Parathyroid adenoma (tissue), 2 donors: ENCODE results near the gene KCNJ1.

Experiments
- H2AFZ ChIP-seq: fragments of 300-600 bp; sonication (generic); one replicate; pipeline ENCODE4 v1.7.0; 2017; ENCODE audit warnings: antibody characterized with exemption, mild to moderate bottlenecking
- H3K27ac ChIP-seq: fragments of 300-600 bp; sonication (generic); one replicate; pipeline ENCODE4 v1.7.0; 2017
- H3K27me3 ChIP-seq: fragments of 300-600 bp; sonication (generic); one replicate; pipeline ENCODE4 v1.7.0; 2017; ENCODE audit warnings: low read length; ENCODE audit not compliant: control insufficient read depth, insufficient read depth
- H3K36me3 ChIP-seq: fragments of 300-600 bp; sonication (generic); one replicate; pipeline ENCODE4 v1.7.0; 2017; ENCODE audit warnings: low read length; ENCODE audit not compliant: control insufficient read depth, insufficient read depth
- H3K4me1 ChIP-seq: fragments of 300-600 bp; sonication (generic); one replicate; pipeline ENCODE4 v1.7.0; 2017; ENCODE audit warnings: control low read depth
- H3K4me2 ChIP-seq: fragments of 300-600 bp; sonication (generic); one replicate; pipeline ENCODE4 v1.7.0; 2017; ENCODE audit warnings: low read length
- H3K4me3 ChIP-seq: fragments of 300-600 bp; sonication (generic); one replicate; pipeline ENCODE4 v1.7.0; 2017; ENCODE audit warnings: low read depth, low read length
- H3K79me2 ChIP-seq: fragments of 300-600 bp; sonication (generic); one replicate; pipeline ENCODE4 v1.7.0; 2017; ENCODE audit warnings: control low read depth
- H3K9ac ChIP-seq: fragments of 300-600 bp; sonication (generic); one replicate; pipeline ENCODE4 v1.7.0; 2017; ENCODE audit warnings: mild to moderate bottlenecking
- H3K9me3 ChIP-seq: fragments of 300-600 bp; sonication (generic); one replicate; pipeline ENCODE4 v1.7.0; 2017; ENCODE audit warnings: low read length; ENCODE audit not compliant: control insufficient read depth
- TF ChIP-seq, protein P1 (sequence below): fragments of 300-600 bp; sonication (generic); IDR thresholded peaks from one replicate; pipeline ENCODE4 v1.7.0; 2017; ENCODE audit warnings: antibody characterized with exemption, mild to moderate bottlenecking
- donor health status: primary hyperparathyroidism.

The KCNJ1 gene

DNA sequence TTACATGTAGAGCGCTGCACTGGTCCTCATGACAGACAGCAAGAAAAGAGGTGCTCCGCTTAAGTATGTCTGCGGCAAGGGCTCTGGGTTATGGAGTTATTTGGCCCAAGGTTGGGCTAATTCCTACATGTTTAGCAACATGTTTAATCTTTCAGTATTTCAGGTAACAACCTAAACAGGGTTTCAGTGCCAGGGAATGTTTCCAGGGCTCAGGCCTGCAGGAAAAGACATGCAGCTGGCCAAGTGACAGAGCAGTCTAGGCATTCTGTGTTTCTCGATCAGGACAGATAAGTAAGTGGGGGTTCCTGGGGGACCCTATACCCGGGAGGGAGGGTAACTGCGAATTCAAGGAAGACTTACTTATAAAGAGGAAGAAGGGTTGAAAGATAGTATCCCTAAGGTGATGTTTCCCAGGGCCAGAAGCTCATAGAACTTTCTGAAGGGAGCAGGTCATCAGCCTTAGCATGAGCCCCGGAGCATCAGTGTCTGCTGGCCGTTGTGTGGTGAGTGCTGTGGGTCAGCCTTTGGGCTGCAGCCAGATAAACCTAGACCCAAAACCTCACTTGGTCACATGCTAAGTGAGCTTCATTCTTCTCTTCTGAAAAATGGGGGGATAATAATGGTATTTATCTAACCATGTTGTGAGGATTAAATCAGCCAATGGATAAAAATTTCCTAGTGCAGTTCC, 42.5 kb upstream of the KCNJ1 start:
- H3K36me3 ChIP-seq: no peaks in the 10 kb centered on the region
- H2AFZ ChIP-seq: no peak overlapping the region
- H3K27me3 ChIP-seq: no peaks in the 10 kb centered on the region
- H3K4me3 ChIP-seq: no peak overlapping the region
- H3K79me2 ChIP-seq: no peaks in the 10 kb centered on the region
- no peaks in the 10 kb centered on the region for H3K4me1 ChIP-seq
- TF ChIP-seq, protein P1, sequence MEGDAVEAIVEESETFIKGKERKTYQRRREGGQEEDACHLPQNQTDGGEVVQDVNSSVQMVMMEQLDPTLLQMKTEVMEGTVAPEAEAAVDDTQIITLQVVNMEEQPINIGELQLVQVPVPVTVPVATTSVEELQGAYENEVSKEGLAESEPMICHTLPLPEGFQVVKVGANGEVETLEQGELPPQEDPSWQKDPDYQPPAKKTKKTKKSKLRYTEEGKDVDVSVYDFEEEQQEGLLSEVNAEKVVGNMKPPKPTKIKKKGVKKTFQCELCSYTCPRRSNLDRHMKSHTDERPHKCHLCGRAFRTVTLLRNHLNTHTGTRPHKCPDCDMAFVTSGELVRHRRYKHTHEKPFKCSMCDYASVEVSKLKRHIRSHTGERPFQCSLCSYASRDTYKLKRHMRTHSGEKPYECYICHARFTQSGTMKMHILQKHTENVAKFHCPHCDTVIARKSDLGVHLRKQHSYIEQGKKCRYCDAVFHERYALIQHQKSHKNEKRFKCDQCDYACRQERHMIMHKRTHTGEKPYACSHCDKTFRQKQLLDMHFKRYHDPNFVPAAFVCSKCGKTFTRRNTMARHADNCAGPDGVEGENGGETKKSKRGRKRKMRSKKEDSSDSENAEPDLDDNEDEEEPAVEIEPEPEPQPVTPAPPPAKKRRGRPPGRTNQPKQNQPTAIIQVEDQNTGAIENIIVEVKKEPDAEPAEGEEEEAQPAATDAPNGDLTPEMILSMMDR: no peak
- no peaks in the 10 kb centered on the region for H3K9me3 ChIP-seq
- no peak overlapping the region for H3K27ac ChIP-seq
- no peak overlapping the region for H3K4me2 ChIP-seq
- H3K9ac ChIP-seq: no peak overlapping the region

DNA sequence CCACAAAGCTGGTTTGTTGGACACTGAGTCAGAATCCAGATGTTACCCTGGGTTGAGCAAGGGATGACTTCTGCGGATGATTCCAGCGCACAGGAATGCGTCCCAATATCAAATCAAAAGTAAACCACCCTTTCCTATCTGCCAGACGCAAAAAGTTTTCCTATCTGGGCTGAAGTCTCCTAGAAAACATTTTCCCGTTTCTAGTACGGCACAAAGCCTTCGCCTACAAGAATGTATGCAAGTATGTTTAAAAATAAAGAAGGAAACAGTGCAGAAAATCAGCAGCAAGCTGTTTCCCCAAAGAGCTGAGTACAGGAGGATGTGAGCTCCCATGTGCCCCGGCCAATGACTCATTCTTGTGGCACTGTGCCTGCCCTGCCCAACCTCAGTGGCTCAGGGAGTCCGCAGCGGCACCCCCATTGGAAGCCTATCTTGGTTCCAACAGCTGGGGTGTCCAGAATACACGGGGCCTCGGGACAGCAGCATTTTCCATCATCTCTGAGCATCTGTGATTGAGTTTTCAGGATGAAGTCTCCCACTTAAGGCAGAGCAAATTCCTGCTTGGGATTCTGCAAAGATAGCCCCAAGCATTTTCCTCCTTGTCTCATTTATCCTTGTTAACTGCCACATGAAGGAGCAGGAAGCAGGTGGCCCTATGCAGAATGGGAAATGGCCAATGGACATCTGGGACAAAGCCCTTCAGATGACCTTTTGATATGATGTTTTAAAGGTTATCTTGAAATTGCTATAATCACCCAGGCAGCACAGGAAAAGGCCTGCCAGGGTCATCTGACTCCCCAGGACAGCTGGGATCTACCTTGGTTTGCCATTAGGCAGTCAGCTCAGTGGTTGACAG, 41.5 kb upstream of the KCNJ1 start:
- Histone ChIP-seq H2AFZ (no peak overlapping the region), H3K4me2 (no peak overlapping the region), H3K27ac (no peak overlapping the region), H3K9ac (no peak overlapping the region), H3K27me3 (no peaks in the 10 kb centered on the region), H3K36me3 (no peaks in the 10 kb centered on the region), H3K79me2 (no peaks in the 10 kb centered on the region), H3K4me3 (no peak overlapping the region), H3K4me1 (no peaks in the 10 kb centered on the region), H3K9me3 (no peaks in the 10 kb centered on the region)
- TF ChIP-seq, protein P1: no peak

DNA sequence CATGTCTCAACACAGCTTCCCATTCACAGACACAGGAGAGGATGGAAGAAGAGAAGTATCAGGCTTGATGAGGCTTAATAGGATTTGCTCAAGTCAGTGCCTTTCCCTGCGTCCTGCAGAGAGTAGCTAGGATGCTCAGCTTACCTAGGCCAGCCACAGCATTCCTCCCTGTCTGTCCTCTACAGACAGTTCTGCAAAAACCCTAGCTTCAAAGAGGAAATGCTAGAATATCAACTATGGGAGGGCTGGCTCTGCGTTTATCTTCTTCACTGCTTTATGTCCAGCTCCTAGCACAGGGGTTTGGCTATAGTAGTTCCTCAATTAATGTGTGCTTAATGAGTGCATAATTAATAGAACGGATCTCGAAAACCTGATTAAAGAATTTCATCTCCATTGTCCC, 40.5 kb upstream of the KCNJ1 start:
- no peaks in the 10 kb centered on the region for H3K9me3 ChIP-seq
- no peaks in the 10 kb centered on the region for H3K27me3 ChIP-seq
- H3K79me2 ChIP-seq: no peaks in the 10 kb centered on the region
- TF ChIP-seq, protein P1: no peak
- no peak overlapping the region for H3K4me3 ChIP-seq
- no peaks in the 10 kb centered on the region for H3K36me3 ChIP-seq
- no peak overlapping the region for H3K9ac ChIP-seq
- no peak overlapping the region for H3K27ac ChIP-seq
- no peak overlapping the region for H3K4me2 ChIP-seq
- no peak overlapping the region for H2AFZ ChIP-seq
- no peaks in the 10 kb centered on the region for H3K4me1 ChIP-seq

DNA sequence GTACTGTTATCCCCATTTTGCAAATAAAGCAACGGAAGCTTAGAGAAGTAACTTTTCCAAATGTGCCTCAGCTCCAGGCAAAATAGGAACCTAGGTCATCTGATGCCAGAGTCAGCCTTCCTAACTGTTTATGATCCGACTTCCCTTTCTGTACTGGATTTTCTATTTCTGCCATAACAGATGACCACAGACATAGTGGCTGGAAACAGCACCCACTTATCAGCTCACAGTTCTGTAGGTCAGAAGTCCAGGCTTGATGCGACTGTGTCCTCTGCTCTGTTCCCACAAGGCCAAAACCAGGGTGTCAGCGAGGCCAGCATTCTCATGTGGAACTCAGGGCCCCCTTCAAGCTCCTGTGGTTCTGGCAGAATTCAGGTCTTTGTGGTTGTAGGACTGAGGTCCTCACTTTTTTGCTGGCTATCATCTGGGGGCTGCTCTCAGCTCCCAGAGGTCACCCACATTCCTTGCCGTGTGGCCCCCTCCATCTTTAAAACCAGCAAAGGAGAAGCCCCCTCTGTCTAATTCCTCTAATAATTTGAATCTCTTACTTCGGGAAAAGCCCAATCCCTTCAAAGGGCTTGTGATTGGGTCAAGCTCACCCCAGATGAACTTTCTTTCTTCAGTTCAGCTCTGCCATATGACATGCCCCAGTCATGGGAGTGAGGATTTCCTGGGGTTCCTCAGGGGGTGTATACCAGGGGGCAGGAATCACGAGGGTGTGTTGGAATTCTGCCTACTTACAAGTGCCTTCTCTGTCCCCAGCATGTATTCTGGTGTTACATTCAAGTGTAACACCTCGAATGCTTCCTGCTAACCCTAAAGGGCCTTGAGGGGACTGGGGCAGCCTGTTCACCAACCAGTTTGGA, 39.3 kb upstream of the KCNJ1 start:
- no peaks in the 10 kb centered on the region for H3K36me3 ChIP-seq
- H3K9me3 ChIP-seq: no peaks in the 10 kb centered on the region
- H2AFZ ChIP-seq: no peak overlapping the region
- H3K27ac ChIP-seq: no peak overlapping the region
- H3K4me2 ChIP-seq: peak overlapping the region; percentile 47
- TF ChIP-seq, protein P1: no peak
- H3K79me2 ChIP-seq: no peaks in the 10 kb centered on the region
- H3K4me3 ChIP-seq: no peak overlapping the region
- H3K4me1 ChIP-seq: no peaks in the 10 kb centered on the region
- H3K27me3 ChIP-seq: no peaks in the 10 kb centered on the region
- no peak overlapping the region for H3K9ac ChIP-seq
